GM12878 (cell line): Measurements from ENCODE around the gene REEP1. TPM values are rescaled to one million over a fixed set of nuclear protein-coding genes. Genes with fewer than 3 reads are reported as not detected.

Experiments
- ATAC-seq: fragments of 200-7000 bp; cut with Tn5 transposase; 3 replicates; pipeline ENCODE4 v1.9.1; 2020; ENCODE audit warnings: mild to moderate bottlenecking, moderate library complexity
- BruUV-seq: library from RNA; stranded (reverse); fragments of 400-500 nt; replicated peaks from 2 replicates; lab custom pipeline; 2021; lab: Mats Ljungman, UMichigan
- CTCF ChIA-PET: fragments of 300-600 bp; sonication (Branson Sonifier 250); formaldehyde crosslinking; extraction: SDS; loops from one replicate; lab custom pipeline; 2021; ENCODE audit warnings: inconsistent platforms; lab: Yijun Ruan, JAX
- POLR2A ChIA-PET: fragments of 350-600 bp; formaldehyde crosslinking; extraction: SDS; loops from one replicate; lab custom pipeline; 2021; ENCODE audit warnings: inconsistent platforms; lab: Charles Lee
- RAD21 ChIA-PET: fragments of 300-600 bp; sonication (Branson Sonifier 250); formaldehyde crosslinking; loops from one replicate; lab custom pipeline; 2023; ENCODE audit warnings: antibody characterized with exemption; ENCODE audit not compliant: unreplicated experiment; lab: Charles Lee
- SMC1A ChIA-PET: fragments of 300-600 bp; sonication (Branson Sonifier 250); formaldehyde crosslinking; loops from one replicate; lab custom pipeline; 2023; ENCODE audit not compliant: unreplicated experiment, uncharacterized antibody; lab: Charles Lee
- DNase-seq: peaks from one replicate; pipeline ENCODE4 v3.0.0-alpha.2; 2011; ENCODE audit warnings: low read depth, low spot score
- FAIRE-seq: peaks from 3 replicates; lab custom pipeline; 2011; peaks lifted over from hg19 to GRCh38; lab: Jason Lieb, UNC
- H2AFZ ChIP-seq: 2 replicates; pipeline ENCODE4 v1.6.0; 2011; ENCODE audit warnings: low read depth, low read length, control low read depth; ENCODE audit not compliant: control insufficient read depth
- H3K27ac ChIP-seq: 2 replicates; pipeline ENCODE4 v1.5.1; 2011; ENCODE audit warnings: control low read depth; ENCODE audit not compliant: control insufficient read depth, insufficient read depth
- H3K27me3 ChIP-seq, 2 experiments: replicated peaks in 1 of 2; 2 replicates each; pipeline versions ENCODE4 v1.6.0 to v1.6.1; 2011; ENCODE audit warnings: low read length in 1 of 2; ENCODE audit not compliant: control insufficient read depth in 2 of 2, insufficient read depth in 2 of 2
- H3K36me3 ChIP-seq, 2 experiments: 2 replicates each; pipeline ENCODE4 v1.5.1; 2011; ENCODE audit warnings: low read length in 1 of 2; ENCODE audit not compliant: control insufficient read depth in 2 of 2, insufficient read depth in 2 of 2
- H3K4me1 ChIP-seq: 2 replicates; pipeline ENCODE4 v1.6.1; 2011; ENCODE audit warnings: mild to moderate bottlenecking, low read length, moderate library complexity, mixed read lengths; ENCODE audit not compliant: control insufficient read depth, insufficient read depth
- H3K4me2 ChIP-seq: 2 replicates; pipeline ENCODE4 v1.6.0; 2011; ENCODE audit warnings: control low read depth; ENCODE audit not compliant: control insufficient read depth, insufficient read depth
- H3K4me3 ChIP-seq: fragments of 200-600 bp; sonication (generic); 2 replicates; pipeline ENCODE4 v1.5.1; 2016
- H3K79me2 ChIP-seq: 2 replicates; pipeline ENCODE4 v1.6.0; 2011; ENCODE audit warnings: low read length; ENCODE audit not compliant: control insufficient read depth, insufficient read depth
- H3K9ac ChIP-seq: 2 replicates; pipeline ENCODE4 v1.8.0; 2011; ENCODE audit warnings: low read length, control low read depth, mixed read lengths; ENCODE audit not compliant: control insufficient read depth, insufficient read depth
- H3K9me3 ChIP-seq: replicated peaks from 3 replicates; pipeline ENCODE4 v1.5.1; 2011; ENCODE audit warnings: mild to moderate bottlenecking, low read length; ENCODE audit not compliant: control insufficient read depth, insufficient read depth
- H4K20me1 ChIP-seq: 2 replicates; pipeline ENCODE4 v1.6.0; 2011; ENCODE audit not compliant: control insufficient read depth, insufficient read depth
- ATF2 ChIP-seq: IDR thresholded peaks from 2 replicates; pipeline ENCODE4 v1.6.1; 2012; ENCODE audit warnings: low read length, inconsistent platforms
- BCL3 ChIP-seq: IDR thresholded peaks from 2 replicates; pipeline ENCODE4 v1.6.1; 2011; ENCODE audit warnings: borderline replicate concordance, low read depth, mild to moderate bottlenecking, moderate library complexity, low read length; ENCODE audit not compliant: insufficient read depth, poor library complexity, severe bottlenecking
- CEBPB ChIP-seq, 2 experiments: fragments of 150-350 bp in 1 of 2; IDR thresholded peaks; 2 replicates each; pipeline ENCODE4 v1.6.1; 2012 to 2014; ENCODE audit warnings: low read depth in 2 of 2, low read length in 2 of 2, borderline replicate concordance in 1 of 2, inconsistent platforms in 1 of 2
- GABPA ChIP-seq: IDR thresholded peaks from 2 replicates; pipeline ENCODE4 v1.6.1; 2014; ENCODE audit warnings: antibody characterized with exemption, low read depth, mild to moderate bottlenecking, inconsistent platforms
- HSF1 ChIP-seq: fragments of 150-350 bp; IDR thresholded peaks from 2 replicates; pipeline ENCODE4 v1.6.1; 2014; ENCODE audit warnings: mild to moderate bottlenecking, low read depth, low read length
- KLF5 ChIP-seq: fragments of 450-650 bp; IDR thresholded peaks from 2 replicates; pipeline ENCODE4 v1.6.1; 2014; ENCODE audit warnings: mild to moderate bottlenecking; ENCODE audit not compliant: partially characterized antibody
- MTA2 ChIP-seq: fragments of 450-650 bp; IDR thresholded peaks from 2 replicates; pipeline ENCODE4 v1.6.1; 2016; ENCODE audit warnings: low read depth, mild to moderate bottlenecking, moderate library complexity
- SREBF1 ChIP-seq: IDR thresholded peaks from 2 replicates; pipeline ENCODE4 v1.6.1; 2012; ENCODE audit warnings: mild to moderate bottlenecking, low read length
- TAF1 ChIP-seq: IDR thresholded peaks from 2 replicates; pipeline ENCODE4 v1.6.1; 2011; ENCODE audit warnings: mild to moderate bottlenecking, low read depth, low read length, borderline replicate concordance
- ZSCAN29 ChIP-seq: fragments of 450-650 bp; IDR thresholded peaks from 2 replicates; pipeline ENCODE4 v1.6.1; 2017; ENCODE audit warnings: mild to moderate bottlenecking, moderate library complexity
- WGBS: methylation state at CpG from one replicate; pipeline ENCODE4 v1.1.6; 2016; ENCODE audit warnings: low lambda C conversion rate; ENCODE audit not compliant: insufficient replicate concordance, insufficient coverage; ENCODE audit errors: missing lambda C conversion rate; 5-methylcytosine and 5-hydroxymethylcytosine counted together
- in situ Hi-C: fragments of 300-500 bp; cut with MboI; formaldehyde crosslinking; loops from 9 replicates; pipeline ENCODE4 v1.14.3; 2018; ENCODE audit warnings: mixed read lengths
- intact Hi-C: fragments of 100-400 bp; cut with micrococcal nuclease; formaldehyde crosslinking; loops from one replicate; pipeline ENCODE4 v1.14.2; 2022; ENCODE audit not compliant: unreplicated experiment
- polyA plus RNA-seq, 11 experiments: library from polyadenylated mRNA; depleted of rRNA in 4 of 11; unstranded in 6 of 11; stranded (reverse) in 5 of 11; fragments of >200 nt; fragmentation: Nextera tagmentation in 4 of 11; fragmentation: Illumina TruSeq in 1 of 11; extraction: Ambion mirVana in 4 of 11; extraction: Trizol in 1 of 11; gene quantifications; 1 replicate in 1 of 11; 2 replicates in 10 of 11; pipeline versions ENCODE4 v1.2.1 to v1.2.3, GENCODE V29; 2011 to 2016; ENCODE audit warnings: inconsistent platforms in 2 of 11, missing spikeins in 2 of 11, low read depth in 1 of 11
- total RNA-seq, 4 experiments: library from RNA; depleted of rRNA in 3 of 4; stranded (reverse); fragments of >200 nt in 3 of 4; fragmentation: Illumina TruSeq in 1 of 4; extraction: Trizol in 1 of 4; gene quantifications; 2 replicates each; pipeline versions ENCODE4 v1.2.1 to v1.2.3, GENCODE V29; 2013 to 2021

REEP1 gene
- total and polyA plus RNA-seq, 10 of the 15 experiments (the other 5 are each of a cell fraction or from before 2014, with no cell fraction given), result 0.02 to 0.30 (median 0.09) TPM; not detected in 1

- FAIRE-seq, result no peak
- 85% methylated on average over 3 of the region's 3 CpGs for WGBS
- TF ChIP-seq CEBPB (IDR thresholded peaks at IDR 0.05; ENCODE audit: borderline replicate concordance in 1 of 2, low read depth in 2 of 2, low read length in 2 of 2) (no peak), TAF1 (no peak)
These were observed 166.1 kb downstream of the REEP1 start for GRCh38 chr2:86171295-86171694.

GRCh38 chr2:86170449-86170848, 167.0 kb downstream of the REEP1 start:
- peaks cover 1 to 35% of the 10 kb centered on the region in 2 experiments for H3K36me3 ChIP-seq
- H3K4me1 ChIP-seq, result peaks cover 5% of the 10 kb centered on the region; the same call in 1 of the 2 replicates
- DNase-seq (no peak), ATAC-seq (no peak), FAIRE-seq (no peak)
- RAD21 ChIA-PET, result interaction anchor here (1.1 kb wide), 1 partner anchor 51 kb away, joined by 3 read pairs; no protein-coding TSS in a partner anchor
- H3K4me3 ChIP-seq, result no peak overlapping the region
- SMC1A ChIA-PET, result no interaction called here
- no peaks in the 10 kb centered on the region for H3K9me3 ChIP-seq
- BruUV-seq, result no TSS peak
- H2AFZ ChIP-seq, result no peak overlapping the region
- no peaks in the 10 kb centered on the region for H4K20me1 ChIP-seq
- POLR2A ChIA-PET, result interaction anchor here (0.6 kb wide), 1 partner anchor 555 kb away, joined by 4 read pairs; no protein-coding TSS in a partner anchor
- CTCF ChIA-PET, result no interaction called here
- H3K27ac ChIP-seq, result no peak overlapping the region
- H3K9ac ChIP-seq, result no peak overlapping the region
- over 99% methylated on average over 4 of the region's 4 CpGs for WGBS
- no peaks in the 10 kb centered on the region for H3K27me3 ChIP-seq
- intact Hi-C loops (no loop called here), in situ Hi-C loops (no loop called here)
- H3K4me2 ChIP-seq, result no peak overlapping the region
- no peaks in the 10 kb centered on the region; the same call in 1 of the 2 replicates for H3K79me2 ChIP-seq
- TF ChIP-seq KLF5 (no peak), ATF2 (no peak), GABPA (no peak), MTA2 (no peak), BCL3 (no peak), HSF1 (no peak), ZSCAN29 (no peak), SREBF1 (no peak)

More at GRCh38 chr2:86171295-86171694, 166.1 kb downstream of the REEP1 start:
- ChIA-PET SMC1A (no interaction called here), CTCF (no interaction called here), POLR2A (no interaction called here), RAD21 (no interaction called here)
- H3K79me2 ChIP-seq, result no peaks in the 10 kb centered on the region; the same call in 1 of the 2 replicates
- no peak overlapping the region for H3K9ac ChIP-seq
- H3K36me3 ChIP-seq, result peaks cover 2 to 37% of the 10 kb centered on the region in 2 experiments
- no peaks in the 10 kb centered on the region for H4K20me1 ChIP-seq
- no peak overlapping the region for H3K4me3 ChIP-seq
- BruUV-seq, result no TSS peak
- H3K4me1 ChIP-seq, result peaks cover 5% of the 10 kb centered on the region; the same call in 1 of the 2 replicates
- no peak overlapping the region for H3K27ac ChIP-seq
- H3K9me3 ChIP-seq, result no peaks in the 10 kb centered on the region
- H3K27me3 ChIP-seq, result no peaks in the 10 kb centered on the region
- H2AFZ ChIP-seq, result no peak overlapping the region
- no peak for DNase-seq
- H3K4me2 ChIP-seq, result no peak overlapping the region
- in situ Hi-C loops (no loop called here), intact Hi-C loops (no loop called here)
- ATAC-seq, result no peak
